Hematopoietic multipotent progenitor cell (in vitro differentiated cells): ENCODE data around the gene DMRT1. TPM values are rescaled to one million over a fixed set of nuclear protein-coding genes. Genes with fewer than 3 reads are reported as not detected.
"Not testable (repeated sequence)": the region's sequence is repeated elsewhere in the genome, so short reads cannot be mapped to it uniquely, and the experiment has no call there.

Experiments
- DNase-seq, 3 donors: peaks; one replicate each; pipeline ENCODE4 v3.0.0-alpha.2; 2011 to 2015; ENCODE audit warnings: low read depth in 2 of 3, low spot score in 2 of 3
- total RNA-seq: library from RNA; depleted of rRNA; stranded (reverse); fragments of >200 nt; gene quantifications from one replicate; pipeline ENCODE4 v1.2.3, GENCODE V29; 2012

Gene DMRT1
- total RNA-seq, 1 donor = not detected

GRCh38 chr9:852539-852938 lies 11.0 kb downstream of the DMRT1 start:
- no peak for DNase-seq

GRCh38 chr9:859251-859650 lies 17.8 kb downstream of the DMRT1 start:
- DNase-seq = no peak

DNA sequence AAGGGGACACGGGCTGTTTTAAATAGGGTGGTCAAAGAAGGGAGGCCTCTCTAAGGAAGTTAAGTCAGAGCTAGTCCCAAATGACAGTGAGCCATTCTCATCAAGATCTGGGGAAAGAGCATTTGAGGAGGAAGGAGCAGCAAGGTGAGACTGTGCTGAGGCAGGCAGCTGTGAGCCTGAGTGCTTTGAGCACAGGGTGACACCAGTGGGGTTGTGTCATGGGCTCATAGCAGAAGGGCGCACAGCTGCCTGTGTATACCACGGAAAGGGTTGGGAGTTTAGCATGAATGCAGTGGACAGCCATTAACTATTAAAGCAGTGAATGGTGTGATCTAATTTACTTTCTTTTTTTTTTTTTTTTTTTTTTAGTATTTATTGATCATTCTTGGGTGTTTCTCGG lies 19.2 kb downstream of the DMRT1 start:
- no peak for DNase-seq

GRCh38 chr9:861525-861924 lies 20.0 kb downstream of the DMRT1 start:
- not testable (repeated sequence) for DNase-seq

- DNase-seq = peak in 1 of 3 donors; percentile 27
Observed at GRCh38 chr9:875119-875962, 33.8 kb downstream of the DMRT1 start.

DNA sequence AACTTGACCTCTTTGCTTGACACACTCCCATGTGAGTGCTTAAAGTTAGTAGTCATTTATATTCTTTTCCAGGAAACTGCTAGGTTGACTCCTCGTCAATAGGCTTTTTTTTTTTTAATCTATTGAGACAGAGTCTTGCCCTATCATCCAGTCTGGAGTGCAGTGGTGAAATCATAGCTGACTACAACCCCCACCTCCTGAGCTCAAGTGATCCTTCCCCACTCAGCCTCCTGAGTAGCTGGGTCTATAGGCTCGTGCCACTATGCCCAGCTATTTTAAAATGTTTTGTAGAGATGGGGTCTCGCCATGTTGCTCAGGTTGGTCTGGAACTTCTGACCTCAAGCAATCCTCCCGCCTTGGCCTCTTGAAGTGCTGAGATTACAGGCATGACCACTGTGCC lies 34.9 kb downstream of the DMRT1 start:
- no peak for DNase-seq

DNA sequence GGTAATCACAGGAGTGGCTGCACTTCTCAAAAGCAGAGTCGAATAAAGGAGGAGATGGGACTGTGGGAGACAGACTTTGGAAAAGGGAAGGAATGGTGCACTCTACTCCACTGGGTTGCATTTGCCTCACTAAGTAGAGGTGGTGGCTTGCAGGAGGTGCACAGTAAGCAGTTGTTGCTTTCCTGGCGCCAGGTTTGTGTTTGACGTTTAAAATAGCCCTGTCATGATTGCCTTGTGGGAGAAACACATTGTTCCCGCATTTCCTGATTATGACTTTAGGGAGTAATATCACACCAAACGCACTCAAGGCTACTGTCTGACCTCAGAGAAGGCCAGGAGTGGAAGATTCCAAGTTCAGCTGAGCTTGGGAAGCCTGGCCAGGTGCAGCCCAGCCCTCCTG lies 36.7 kb downstream of the DMRT1 start:
- DNase-seq = no peak

DNA sequence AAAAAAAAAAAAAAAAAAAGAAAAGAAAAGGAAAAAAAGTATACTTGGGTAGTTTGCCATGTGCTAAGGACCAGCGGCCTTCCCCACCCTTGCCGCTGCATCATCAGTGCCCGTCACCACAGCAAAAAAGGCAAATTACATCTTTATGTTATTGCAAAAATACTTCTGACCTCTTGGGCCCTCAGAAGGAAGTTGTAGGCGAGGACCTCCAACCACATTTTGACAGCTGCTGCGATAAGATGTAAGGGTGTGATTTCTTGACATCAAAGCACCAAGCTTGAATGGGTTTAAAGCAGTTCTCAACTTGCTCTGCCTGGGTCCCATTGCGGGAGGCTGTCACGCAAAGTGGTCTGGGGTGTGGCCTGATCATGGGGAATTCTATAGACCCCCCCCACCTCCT lies 39.2 kb downstream of the DMRT1 start:
- DNase-seq = peak in 2 of 3 donors; percentile 17 to 41

DNA sequence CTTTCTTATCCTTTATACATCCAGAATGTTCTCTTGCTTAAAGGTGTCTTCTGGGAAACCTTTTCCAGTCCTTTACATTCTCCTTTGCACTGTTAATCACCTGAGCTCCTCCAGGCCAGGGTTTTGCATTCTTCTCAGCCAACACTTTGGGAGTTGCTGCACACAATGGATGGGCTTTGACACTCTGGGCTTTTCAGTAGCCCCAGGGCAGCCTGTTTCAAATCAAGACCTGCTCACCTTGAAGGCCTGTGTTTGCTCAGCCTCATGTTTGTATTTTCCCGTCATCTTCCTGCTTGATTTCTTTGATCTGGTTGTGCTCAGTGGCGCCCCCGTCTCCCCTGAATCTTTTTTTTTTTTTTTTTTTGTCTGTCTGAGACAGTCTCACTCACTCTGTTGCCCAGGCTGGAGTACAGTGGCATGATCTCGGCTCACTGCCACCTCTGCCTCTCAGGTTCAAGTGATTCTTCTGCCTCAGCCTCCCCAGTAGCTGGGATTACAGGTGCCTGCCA lies 41.0 kb downstream of the DMRT1 start:
- DNase-seq = no peak

DNA sequence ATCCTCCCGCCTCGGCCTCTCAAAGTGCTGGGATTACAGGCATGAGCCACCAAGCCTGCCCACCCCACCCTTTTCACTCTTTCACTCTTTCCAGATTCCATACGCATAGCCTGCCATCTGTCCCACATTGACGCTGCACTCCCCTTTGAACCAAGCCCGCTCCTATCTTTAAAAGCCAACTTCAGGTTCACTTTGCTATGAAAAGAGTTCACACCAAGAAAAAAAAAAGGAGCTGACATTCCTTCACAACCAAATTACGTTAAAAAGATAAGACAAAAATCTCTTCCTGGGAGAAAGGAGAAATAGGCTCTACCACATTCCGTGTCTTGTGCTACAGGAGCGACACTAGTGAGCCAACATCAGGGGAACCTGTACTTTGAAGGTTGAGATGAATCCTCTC lies 41.5 kb downstream of the DMRT1 start:
- DNase-seq = no peak

DNA sequence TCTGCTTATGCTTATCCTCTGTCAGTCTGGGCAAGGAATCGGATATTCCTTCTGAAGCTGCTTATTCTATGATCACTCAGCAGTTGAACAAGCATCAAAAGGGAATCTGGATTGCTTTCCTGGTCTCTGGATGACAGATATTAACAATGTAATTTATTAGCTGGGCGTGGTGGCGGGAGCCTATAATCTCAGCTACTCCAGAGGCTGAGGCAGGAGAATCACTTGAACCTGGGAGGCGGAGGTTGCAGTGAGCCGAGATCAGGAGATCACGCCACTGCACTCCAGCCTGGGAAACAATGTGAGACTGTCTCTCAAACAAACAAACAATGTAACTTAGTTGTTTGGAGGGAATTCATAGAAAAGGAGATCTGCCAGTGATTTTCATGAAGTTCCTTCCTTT lies 45.4 kb downstream of the DMRT1 start:
- no peak for DNase-seq

GRCh38 chr9:892123-892522 lies 50.6 kb downstream of the DMRT1 start:
- DNase-seq = no peak

GRCh38 chr9:893115-893514 lies 51.6 kb downstream of the DMRT1 start:
- DNase-seq = no peak

- peak; percentile 2 to 81 (median 76) for DNase-seq
Observed at GRCh38 chr9:893843-894420, 52.4 kb downstream of the DMRT1 start.

DNA sequence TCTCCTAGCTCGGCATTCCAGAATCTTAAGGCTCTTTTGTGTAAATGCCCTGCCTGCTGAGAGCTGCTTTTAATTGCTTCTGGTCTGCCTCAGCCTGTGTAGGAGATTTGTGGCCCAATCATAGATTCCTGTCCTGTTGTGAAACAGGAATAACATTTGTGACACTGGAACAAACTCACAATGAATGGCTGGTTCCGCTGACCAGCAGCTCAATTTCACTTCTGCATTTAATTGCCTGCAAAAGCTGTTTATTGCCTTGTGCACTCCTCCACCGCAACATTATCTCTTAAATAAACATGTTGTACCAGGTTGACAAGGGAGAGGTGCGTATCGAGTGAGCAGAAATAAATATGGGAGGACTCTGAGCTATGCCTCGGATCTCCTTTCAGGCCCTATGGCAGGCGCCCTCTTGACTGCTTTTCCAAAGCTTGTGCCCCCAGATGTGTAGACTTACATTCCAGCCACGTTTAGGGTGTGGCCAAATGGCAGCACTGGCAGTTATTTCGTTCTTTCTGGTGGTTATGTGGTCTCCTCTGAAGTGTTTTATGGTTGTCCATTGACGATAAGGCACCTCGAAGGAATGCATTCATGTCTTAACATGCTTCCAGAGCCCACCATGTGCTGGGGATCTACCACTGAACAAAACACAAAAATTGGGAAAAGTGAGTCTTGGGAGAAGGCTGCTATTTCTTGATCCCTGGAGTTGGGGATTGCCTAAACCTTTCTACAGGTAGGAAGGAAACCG lies 58.1 kb downstream of the DMRT1 start:
- DNase-seq = peak in 2 of 3 donors; percentile 15 to 33

- no peak for DNase-seq
Observed at GRCh38 chr9:903886-904285, 62.4 kb downstream of the DMRT1 start.

DNA sequence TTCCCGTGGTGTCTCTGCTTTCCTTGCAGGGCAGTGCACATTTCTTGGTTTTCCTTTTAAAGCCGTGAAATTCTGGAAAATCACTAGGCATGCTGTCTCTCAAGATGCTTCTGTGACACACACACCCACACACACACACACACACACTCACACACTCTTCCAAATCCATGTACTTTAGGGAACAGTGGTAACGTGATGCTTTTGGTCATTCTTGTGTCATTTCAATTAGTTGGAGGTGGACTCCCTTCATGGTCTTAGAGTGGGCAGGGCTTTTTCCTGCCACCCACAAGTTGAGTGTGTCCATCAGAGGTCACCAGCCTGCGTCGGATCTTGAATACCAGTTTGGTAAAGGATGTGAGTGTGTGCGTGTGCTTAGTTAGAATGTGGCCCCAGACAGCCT lies 64.4 kb downstream of the DMRT1 start:
- DNase-seq = no peak

DNA sequence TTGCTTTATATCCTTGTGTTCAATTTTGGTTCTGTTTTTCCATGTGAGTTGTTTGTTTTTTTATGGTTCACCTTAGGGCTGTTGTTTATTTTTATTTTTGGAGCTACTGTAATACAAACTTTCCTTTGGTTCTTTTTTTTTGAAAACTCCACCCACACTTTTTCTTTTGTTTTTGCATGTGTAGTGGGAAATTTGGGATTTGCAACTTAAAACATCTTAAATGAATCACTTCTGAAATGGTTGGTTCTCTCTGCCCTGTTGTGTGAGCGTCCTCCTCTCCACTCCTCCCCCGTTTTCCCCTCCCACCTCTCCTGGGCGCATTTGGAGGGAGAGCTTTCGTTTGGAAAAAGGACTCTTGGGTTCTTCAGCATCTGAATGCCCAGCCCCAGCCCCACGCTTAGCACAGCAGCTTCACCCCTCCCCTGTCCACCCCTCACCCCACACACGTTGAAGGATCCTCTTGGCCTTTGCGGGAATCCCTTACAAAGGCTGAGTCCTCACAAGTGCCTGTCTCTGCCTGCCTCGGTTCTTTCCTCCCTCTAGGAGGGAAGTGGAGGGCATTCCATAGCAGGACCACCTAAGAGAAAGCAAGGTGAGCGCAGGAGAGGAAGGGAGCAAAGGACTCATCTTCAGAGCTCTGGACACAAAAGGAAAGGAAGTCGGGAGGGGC lies 67.2 kb downstream of the DMRT1 start:
- DNase-seq = no peak

DNA sequence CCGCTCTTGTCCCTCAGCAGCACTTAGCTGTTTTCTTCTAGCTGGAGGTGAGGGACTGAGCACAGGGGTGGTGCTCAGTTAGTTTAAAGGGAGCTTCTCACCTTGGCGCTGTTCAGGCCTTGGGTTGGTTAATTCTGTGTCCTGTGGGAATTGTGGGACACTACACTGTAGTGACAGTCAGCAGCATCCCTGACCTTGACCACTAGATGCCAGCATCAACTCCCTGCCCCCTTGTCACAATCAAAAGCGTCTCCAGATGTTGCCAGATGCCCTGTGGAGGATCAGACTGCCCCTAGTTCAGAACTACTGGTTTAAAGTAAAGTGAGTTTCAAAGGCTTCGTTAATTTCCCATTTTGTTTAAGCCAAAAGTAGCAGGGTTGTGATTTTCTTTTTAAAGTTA lies 69.5 kb downstream of the DMRT1 start:
- no peak for DNase-seq

DNA sequence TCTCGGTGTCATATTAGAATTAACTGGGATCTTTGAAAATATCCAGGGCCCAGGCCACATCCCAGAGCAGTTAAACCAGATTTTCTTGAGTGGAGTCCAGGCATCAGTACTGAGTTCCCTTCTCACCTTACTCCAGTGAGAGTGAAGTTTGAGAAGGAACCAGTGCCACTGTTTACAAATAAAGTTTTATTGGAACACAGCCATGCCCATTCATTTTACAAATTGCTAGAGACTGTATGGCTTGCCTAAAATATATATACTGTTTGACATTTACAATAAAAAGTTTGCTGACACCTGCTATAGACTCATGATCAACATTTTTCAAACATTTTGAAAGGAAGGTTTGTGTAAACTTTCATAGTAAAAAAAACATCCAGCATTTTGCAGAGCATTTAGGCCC lies 71.3 kb downstream of the DMRT1 start:
- no peak for DNase-seq

GRCh38 chr9:913526-913925 lies 72.0 kb downstream of the DMRT1 start:
- DNase-seq = not testable (repeated sequence)
